AG04450 (cell line): ENCODE data around the gene UMAD1. TPM values are rescaled to one million over a fixed set of nuclear protein-coding genes. Genes with fewer than 3 reads are reported as not detected.
"Not testable (repeated sequence)": the region's sequence is repeated elsewhere in the genome, so short reads cannot be mapped to it uniquely, and the experiment has no call there.

Source experiments
- CTCF ChIA-PET: fragments of 300-600, 350-600 bp; formaldehyde crosslinking; extraction: SDS; loops from one replicate; lab custom pipeline; 2022; ENCODE audit warnings: antibody characterized with exemption, inconsistent platforms; lab: Charles Lee
- POLR2A ChIA-PET: fragments of 350-600 bp; formaldehyde crosslinking; extraction: SDS; loops from one replicate; lab custom pipeline; 2021; ENCODE audit warnings: antibody characterized with exemption, inconsistent platforms; lab: Yijun Ruan, JAX
- DNase-seq: peaks from one replicate; pipeline ENCODE4 v3.0.0-alpha.2; 2011; ENCODE audit warnings: low read depth, low spot score
- H3K27ac ChIP-seq: one replicate; pipeline ENCODE4 v1.5.1; 2012; ENCODE audit warnings: low read depth, low read length, control low read depth
- H3K27me3 ChIP-seq: one replicate; pipeline ENCODE4 v1.6.0; 2012; ENCODE audit warnings: low read length; ENCODE audit not compliant: control insufficient read depth, insufficient read depth
- H3K4me3 ChIP-seq: 2 replicates; pipeline ENCODE4 v1.5.1; 2011; ENCODE audit warnings: mild to moderate bottlenecking, low read depth, low read length, control low read depth
- H3K9me3 ChIP-seq: 2 replicates; pipeline ENCODE4 v1.5.1; 2012; ENCODE audit warnings: low read length; ENCODE audit not compliant: control insufficient read depth, insufficient read depth
- polyA plus RNA-seq: library from polyadenylated mRNA; depleted of rRNA; stranded (reverse); fragments of >200 nt; gene quantifications from 2 replicates; pipeline ENCODE4 v1.2.3, GENCODE V29; 2011
- TF ChIP-seq, protein P1 (sequence below): IDR thresholded peaks from 2 replicates; pipeline ENCODE4 v1.5.1; 2011; ENCODE audit warnings: low read depth, low read length, control low read depth, inconsistent platforms

Gene UMAD1
- polyA plus RNA-seq, 1 experiment: 22.8 TPM

DNA sequence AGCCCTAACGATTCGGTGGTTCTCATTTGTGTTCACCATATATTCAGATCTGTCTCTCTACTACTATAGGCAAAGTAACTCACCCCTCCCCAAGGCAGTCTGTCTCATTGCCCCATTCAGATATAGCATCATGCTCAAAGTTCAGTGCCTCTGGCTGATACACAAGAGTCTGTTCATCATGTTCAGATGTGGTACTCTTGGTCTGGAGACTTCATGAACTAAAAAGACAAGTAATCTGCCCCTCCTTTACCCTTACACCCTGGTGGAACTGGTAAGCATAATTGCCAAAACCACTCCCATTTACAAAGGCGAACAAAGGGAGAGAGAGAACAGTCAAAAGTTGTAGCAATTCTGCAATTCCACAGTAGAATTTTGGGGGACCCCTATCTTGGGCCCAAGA lies 29.9 kb downstream of the UMAD1 start:
- POLR2A ChIA-PET: no interaction called here
- TF ChIP-seq, protein P1, sequence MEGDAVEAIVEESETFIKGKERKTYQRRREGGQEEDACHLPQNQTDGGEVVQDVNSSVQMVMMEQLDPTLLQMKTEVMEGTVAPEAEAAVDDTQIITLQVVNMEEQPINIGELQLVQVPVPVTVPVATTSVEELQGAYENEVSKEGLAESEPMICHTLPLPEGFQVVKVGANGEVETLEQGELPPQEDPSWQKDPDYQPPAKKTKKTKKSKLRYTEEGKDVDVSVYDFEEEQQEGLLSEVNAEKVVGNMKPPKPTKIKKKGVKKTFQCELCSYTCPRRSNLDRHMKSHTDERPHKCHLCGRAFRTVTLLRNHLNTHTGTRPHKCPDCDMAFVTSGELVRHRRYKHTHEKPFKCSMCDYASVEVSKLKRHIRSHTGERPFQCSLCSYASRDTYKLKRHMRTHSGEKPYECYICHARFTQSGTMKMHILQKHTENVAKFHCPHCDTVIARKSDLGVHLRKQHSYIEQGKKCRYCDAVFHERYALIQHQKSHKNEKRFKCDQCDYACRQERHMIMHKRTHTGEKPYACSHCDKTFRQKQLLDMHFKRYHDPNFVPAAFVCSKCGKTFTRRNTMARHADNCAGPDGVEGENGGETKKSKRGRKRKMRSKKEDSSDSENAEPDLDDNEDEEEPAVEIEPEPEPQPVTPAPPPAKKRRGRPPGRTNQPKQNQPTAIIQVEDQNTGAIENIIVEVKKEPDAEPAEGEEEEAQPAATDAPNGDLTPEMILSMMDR: no peak
- Histone ChIP-seq H3K4me3 (no peak overlapping the region), H3K9me3 (no peaks in the 10 kb centered on the region), H3K27ac (no peak overlapping the region), H3K27me3 (no peaks in the 10 kb centered on the region)
- no peak for DNase-seq
- CTCF ChIA-PET: interaction anchor here (1.6 kb wide), 1 partner anchor 11 kb away, joined by 5 read pairs; no protein-coding TSS in a partner anchor

DNA sequence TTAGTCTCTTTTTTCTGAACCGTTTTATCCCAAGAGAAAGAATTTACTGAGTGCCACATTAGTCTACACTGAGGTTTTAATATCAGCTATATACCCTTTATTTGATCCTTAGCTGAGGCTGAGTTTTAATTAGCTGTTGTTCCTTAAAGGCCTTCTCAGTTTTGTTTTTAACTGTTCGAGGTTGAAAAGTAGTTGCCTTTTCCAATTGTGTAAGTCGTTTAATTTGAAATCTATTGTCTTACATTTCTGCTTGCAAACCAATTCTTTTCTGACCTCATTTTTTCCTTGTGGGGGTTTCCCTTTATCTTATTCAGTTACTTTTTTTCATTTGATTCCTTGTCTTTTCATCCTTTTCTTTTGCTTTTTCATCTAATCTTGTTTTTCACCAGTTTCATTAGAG lies 30.8 kb downstream of the UMAD1 start:
- no peak overlapping the region for H3K4me3 ChIP-seq
- H3K9me3 ChIP-seq: no peaks in the 10 kb centered on the region
- H3K27ac ChIP-seq: no peak overlapping the region
- H3K27me3 ChIP-seq: no peaks in the 10 kb centered on the region
- TF ChIP-seq, protein P1: no peak
- DNase-seq: no peak
- ChIA-PET CTCF (interaction anchor here (1.6 kb wide), 1 partner anchor 11 kb away, joined by 5 read pairs; no protein-coding TSS in a partner anchor), POLR2A (no interaction called here)

DNA sequence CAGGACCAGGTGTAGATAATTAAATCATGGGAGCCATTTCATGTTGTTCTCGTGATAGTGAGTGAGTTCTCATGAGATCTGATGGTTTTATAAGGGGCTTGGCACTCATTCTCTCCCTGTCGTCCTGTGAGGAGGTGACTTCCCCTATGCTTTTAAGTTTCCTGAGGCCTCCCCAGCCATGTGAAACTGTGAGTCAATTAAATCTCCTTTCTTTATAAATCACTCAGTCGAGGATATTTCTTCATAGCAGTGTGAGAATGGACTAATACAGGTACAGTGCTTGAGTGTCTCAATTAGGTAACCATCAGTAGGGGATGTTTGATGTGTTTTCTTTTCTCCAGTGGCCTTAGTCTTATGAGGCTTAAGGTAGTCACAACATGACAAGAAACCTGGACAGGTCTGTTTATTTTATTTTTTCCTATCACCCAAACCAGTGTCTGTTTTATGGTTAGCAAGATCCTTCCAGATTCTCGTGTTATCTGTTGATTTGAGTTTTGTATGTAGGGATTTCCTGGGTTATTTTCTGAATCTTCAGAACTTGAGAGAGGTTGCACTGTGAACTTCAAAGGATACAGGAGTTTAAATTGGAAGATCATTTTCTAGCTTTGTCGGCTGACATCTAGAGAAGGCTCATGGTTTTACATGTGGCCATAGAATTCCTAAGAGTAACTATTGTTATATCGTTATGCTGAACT lies 32.1 kb downstream of the UMAD1 start:
- no peak overlapping the region for H3K4me3 ChIP-seq
- no peak overlapping the region for H3K27ac ChIP-seq
- no peak for DNase-seq
- TF ChIP-seq, protein P1: no peak
- H3K9me3 ChIP-seq: no peaks in the 10 kb centered on the region; the same call in 1 of the 2 replicates
- CTCF ChIA-PET: no interaction called here
- POLR2A ChIA-PET: no interaction called here
- no peaks in the 10 kb centered on the region for H3K27me3 ChIP-seq

DNA sequence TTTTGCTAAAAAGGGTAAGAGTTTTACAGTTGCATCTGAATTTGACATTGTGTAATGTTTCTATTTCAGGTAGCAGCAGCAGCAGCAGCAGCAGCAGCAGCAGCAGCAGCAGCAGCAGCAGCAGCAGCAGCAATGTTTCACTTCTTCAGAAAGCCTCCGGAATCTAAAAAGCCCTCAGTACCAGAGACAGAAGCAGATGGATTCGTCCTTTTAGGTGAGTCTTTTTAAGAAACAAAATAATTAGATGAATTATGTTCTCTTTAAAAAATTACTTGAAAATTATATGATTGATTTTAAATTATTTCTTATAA lies 32.6 kb downstream of the UMAD1 start:
- CTCF ChIA-PET: no interaction called here
- no peak for DNase-seq
- POLR2A ChIA-PET: no interaction called here
- H3K27ac ChIP-seq: no peak overlapping the region
- no peaks in the 10 kb centered on the region; the same call in 1 of the 2 replicates for H3K9me3 ChIP-seq
- no peak overlapping the region for H3K4me3 ChIP-seq
- TF ChIP-seq, protein P1: no peak
- H3K27me3 ChIP-seq: no peaks in the 10 kb centered on the region

DNA sequence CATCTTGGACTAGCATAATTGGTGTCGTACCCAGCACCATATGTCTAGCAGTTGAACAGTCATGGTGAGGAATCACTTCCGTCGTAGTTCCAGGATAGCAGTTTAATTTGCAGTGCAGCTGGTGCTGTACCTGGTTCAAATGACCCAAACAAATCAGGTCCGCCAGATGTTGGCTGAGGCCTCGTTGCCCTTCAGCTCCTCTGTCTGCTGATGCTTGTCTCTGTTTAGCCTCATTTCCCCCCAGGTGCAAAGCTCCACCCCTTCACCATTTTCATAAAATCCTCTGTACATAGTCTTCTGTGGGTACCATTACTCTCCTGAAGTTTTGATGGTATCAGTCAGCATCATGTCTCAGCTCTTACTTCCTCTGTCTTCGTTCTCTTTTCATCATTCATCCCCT lies 35.1 kb downstream of the UMAD1 start:
- TF ChIP-seq, protein P1: no peak
- Histone ChIP-seq H3K27me3 (no peaks in the 10 kb centered on the region), H3K27ac (no peak overlapping the region), H3K9me3 (no peaks in the 10 kb centered on the region; the same call in 1 of the 2 replicates), H3K4me3 (no peak overlapping the region)
- ChIA-PET POLR2A (no interaction called here), CTCF (no interaction called here)
- no peak for DNase-seq

DNA sequence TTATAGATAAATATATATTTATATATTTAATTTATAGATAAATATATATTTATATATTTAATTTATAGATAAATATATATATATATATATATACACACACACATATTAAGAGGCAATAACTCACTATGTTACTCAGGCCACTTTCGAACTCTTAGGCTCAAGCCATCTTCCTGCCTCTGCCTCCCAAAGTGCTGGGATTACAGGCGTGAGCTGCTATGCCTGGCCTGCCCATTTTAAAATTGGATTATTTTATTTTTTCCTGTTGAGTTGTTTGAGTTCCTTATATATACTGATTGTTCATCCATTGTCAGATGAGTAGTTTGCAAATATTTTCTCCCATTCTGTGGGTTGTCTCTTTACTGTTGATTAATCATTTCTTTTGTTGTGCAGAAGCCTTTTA lies 39.1 kb downstream of the UMAD1 start:
- H3K9me3 ChIP-seq, H3K4me3 ChIP-seq, POLR2A ChIA-PET, H3K27ac ChIP-seq, H3K27me3 ChIP-seq, DNase-seq: not testable (repeated sequence)
- CTCF ChIA-PET: interaction anchor here (2.8 to 3.0 kb wide), 4 partner anchors 80 to 511 kb away, joined by 22 to 80 read pairs (median 26); no protein-coding TSS in a partner anchor
